ENCODE measurements around the gene PARVG.

DNA sequence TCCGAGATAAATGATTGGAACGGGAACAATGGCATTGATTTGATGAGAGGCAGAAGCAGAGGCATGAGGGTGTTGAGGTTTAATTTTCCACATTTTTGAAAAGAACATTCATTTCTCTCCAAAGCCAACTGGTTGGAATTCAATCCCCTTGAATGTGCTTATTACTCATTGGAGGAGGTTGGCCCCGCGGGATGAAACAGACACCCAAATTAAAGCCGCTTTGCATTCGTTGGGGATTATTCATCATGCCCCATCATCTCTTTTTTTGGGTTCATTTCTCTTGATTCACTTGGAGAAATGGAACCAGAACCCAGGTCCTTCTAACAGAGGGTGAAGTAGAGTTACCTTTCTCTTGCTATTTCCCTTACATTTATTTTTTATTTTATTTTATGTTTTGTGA is 47.6 kb upstream of the PARVG start:
- TF ChIP-seq CTCF (IDR thresholded peaks at IDR 0.05 in 4 of 5, conservative IDR thresholded peaks at IDR 0.05 in 1 of 5) (no peak), POLR2A (IDR thresholded peaks at IDR 0.05) (no peak)

Data from gastrocnemius medialis (tissue), 4 donors.